Esophagus muscularis mucosa (tissue), 4 donors: ENCODE measurements around the gene DYNC2H1. TPM values are rescaled to one million over a fixed set of nuclear protein-coding genes. Genes with fewer than 3 reads are reported as not detected.

ENCODE experiments used
- DNase-seq: peaks from one replicate; pipeline ENCODE4 v3.0.0-alpha.2; 2017; ENCODE audit errors: extremely low spot score
- H3K27ac ChIP-seq, 4 donors: fragments of 200-600 bp; sonication (generic); replicated peaks in 1 of 4; 1 replicate in 3 of 4; 2 replicates in 1 of 4; pipeline ENCODE4 v1.5.1; 2016 to 2019; ENCODE audit warnings: mild to moderate bottlenecking in 1 of 4
- H3K27me3 ChIP-seq, 4 donors: fragments of 200-600 bp; sonication (generic); one replicate each; pipeline versions ENCODE4 v1.5.1 to v1.6.0; 2016 to 2019
- H3K36me3 ChIP-seq, 4 donors: fragments of 200-600 bp; sonication (generic); one replicate each; pipeline ENCODE4 v1.5.1; 2016 to 2019
- H3K4me1 ChIP-seq, 4 donors: fragments of 200-600 bp; sonication (generic); one replicate each; pipeline ENCODE4 v1.5.1; 2016 to 2019
- H3K4me3 ChIP-seq, 4 donors: fragments of 200-600 bp; sonication (generic); 1 replicate in 2 of 4; 2 replicates in 2 of 4; pipeline ENCODE4 v1.5.1; 2016 to 2019; ENCODE audit warnings: mild to moderate bottlenecking in 4 of 4, moderate library complexity in 1 of 4
- H3K9me3 ChIP-seq, 4 donors: fragments of 200-600 bp; sonication (generic); 1 replicate in 3 of 4; 2 replicates in 1 of 4; pipeline ENCODE4 v1.5.1; 2016 to 2019
- EP300 ChIP-seq: sonication (generic); formaldehyde crosslinking; IDR thresholded peaks from one replicate; pipeline ENCODE4 v1.6.1; 2017; ENCODE audit warnings: antibody characterized with exemption
- POLR2A ChIP-seq: fragments of 450-650 bp; IDR thresholded peaks from one replicate; pipeline ENCODE4 v1.6.1; 2017; ENCODE audit warnings: antibody characterized with exemption, moderate library complexity, mild to moderate bottlenecking, low read depth
- POLR2AphosphoS5 ChIP-seq, 2 donors: sonication (generic); formaldehyde crosslinking; IDR thresholded peaks; one replicate each; pipeline ENCODE4 v1.6.1; 2017; ENCODE audit warnings: antibody characterized with exemption in 2 of 2
- WGBS: methylation state at CpG from one replicate; pipeline ENCODE4 v1.1.5; 2018; 5-methylcytosine and 5-hydroxymethylcytosine counted together
- intact Hi-C: fragments of 100-400 bp; cut with DNase I; formaldehyde crosslinking; loops from one replicate; pipeline ENCODE4 v1.15.1; 2023
- total RNA-seq, 4 donors: library from RNA; depleted of rRNA; stranded (reverse); fragments of >200 nt; gene quantifications; one replicate each; pipeline versions ENCODE4 v1.1.0 to v1.2.1, GENCODE V29; 2016
- TF ChIP-seq, protein P1 (sequence below), 3 experiments: fragments of 200-600 bp in 2 of 3; fragments of 450-650 bp in 1 of 3; sonication (generic) in 2 of 3; IDR thresholded peaks; one replicate each; pipeline ENCODE4 v1.5.1; 2017 to 2019; ENCODE audit warnings: antibody characterized with exemption in 3 of 3, mild to moderate bottlenecking in 2 of 3, moderate library complexity in 1 of 3

Gene DYNC2H1
- total RNA-seq, 4 donors from 2014 or later = 9.2 to 14.5 (median 12.5) TPM

DNA sequence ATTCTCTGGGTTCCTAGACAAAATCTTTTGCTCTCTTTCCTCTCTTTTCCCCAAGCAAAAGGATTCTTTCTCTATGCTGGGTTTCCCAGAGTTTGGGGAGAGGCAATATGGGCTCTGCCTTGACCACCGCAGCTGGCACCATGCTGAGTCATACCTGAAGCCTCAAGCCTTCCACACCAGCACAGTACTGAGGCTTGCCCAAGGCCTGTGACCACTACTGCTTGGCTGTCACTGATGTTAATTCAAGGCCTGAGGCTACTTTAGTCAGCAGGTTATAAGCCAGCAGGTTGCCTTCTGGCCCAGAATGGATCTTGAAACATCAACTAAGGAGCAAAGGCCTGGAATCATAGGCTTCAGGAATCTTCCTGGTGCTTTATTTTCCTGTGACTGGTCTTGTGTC lies 185.3 kb downstream of the DYNC2H1 start:
- Histone ChIP-seq H3K36me3 (peaks cover 12 to 57% (median 25%) of the 10 kb centered on the region in 4 donors), H3K27ac (no peak overlapping the region), H3K4me1 (no peaks in the 10 kb centered on the region), H3K27me3 (no peaks in the 10 kb centered on the region), H3K4me3 (no peak overlapping the region), H3K9me3 (peaks cover 0 to 36% (median 33%) of the 10 kb centered on the region in 4 donors)
- intact Hi-C loops = no loop called here
- no peak for DNase-seq
- WGBS = 92% methylated on average over 1 of the region's 1 CpG
- TF ChIP-seq POLR2AphosphoS5 (IDR thresholded peaks at IDR 0.05) (no peak), EP300 (no peak), POLR2A (no peak)
- TF ChIP-seq, protein P1, sequence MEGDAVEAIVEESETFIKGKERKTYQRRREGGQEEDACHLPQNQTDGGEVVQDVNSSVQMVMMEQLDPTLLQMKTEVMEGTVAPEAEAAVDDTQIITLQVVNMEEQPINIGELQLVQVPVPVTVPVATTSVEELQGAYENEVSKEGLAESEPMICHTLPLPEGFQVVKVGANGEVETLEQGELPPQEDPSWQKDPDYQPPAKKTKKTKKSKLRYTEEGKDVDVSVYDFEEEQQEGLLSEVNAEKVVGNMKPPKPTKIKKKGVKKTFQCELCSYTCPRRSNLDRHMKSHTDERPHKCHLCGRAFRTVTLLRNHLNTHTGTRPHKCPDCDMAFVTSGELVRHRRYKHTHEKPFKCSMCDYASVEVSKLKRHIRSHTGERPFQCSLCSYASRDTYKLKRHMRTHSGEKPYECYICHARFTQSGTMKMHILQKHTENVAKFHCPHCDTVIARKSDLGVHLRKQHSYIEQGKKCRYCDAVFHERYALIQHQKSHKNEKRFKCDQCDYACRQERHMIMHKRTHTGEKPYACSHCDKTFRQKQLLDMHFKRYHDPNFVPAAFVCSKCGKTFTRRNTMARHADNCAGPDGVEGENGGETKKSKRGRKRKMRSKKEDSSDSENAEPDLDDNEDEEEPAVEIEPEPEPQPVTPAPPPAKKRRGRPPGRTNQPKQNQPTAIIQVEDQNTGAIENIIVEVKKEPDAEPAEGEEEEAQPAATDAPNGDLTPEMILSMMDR (IDR thresholded peaks at IDR 0.05) = no peak

DNA sequence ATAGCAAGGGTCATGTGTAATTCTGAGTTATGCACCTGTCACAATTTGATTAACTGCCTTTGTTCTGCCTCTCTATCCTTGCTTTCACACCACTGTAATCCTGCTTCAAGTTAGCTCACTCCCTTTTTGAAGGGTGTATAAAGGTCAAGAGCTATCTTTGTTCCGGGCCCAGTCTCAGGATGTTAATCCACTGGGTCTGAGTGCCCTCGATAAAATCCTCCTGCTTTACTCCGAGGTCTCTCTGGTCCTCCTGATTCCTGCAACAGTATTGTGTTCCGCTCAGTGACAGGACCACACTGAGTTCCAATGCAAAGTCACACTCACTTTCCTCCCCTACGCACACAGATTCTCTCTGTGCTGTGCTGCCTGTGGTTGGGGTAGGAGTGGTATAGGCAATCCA lies 186.5 kb downstream of the DYNC2H1 start:
- Histone ChIP-seq H3K27ac (no peak overlapping the region), H3K4me1 (no peaks in the 10 kb centered on the region), H3K27me3 (no peaks in the 10 kb centered on the region), H3K4me3 (no peak overlapping the region), H3K36me3 (peaks cover 12 to 45% (median 22%) of the 10 kb centered on the region in 4 donors), H3K9me3 (peaks cover 0 to 36% (median 33%) of the 10 kb centered on the region in 4 donors)
- intact Hi-C loops = no loop called here
- no peak for DNase-seq
- TF ChIP-seq, protein P1 (IDR thresholded peaks at IDR 0.05) = no peak
- TF ChIP-seq POLR2AphosphoS5 (IDR thresholded peaks at IDR 0.05) (no peak), POLR2A (no peak), EP300 (no peak)
- WGBS = 93% methylated on average over 5 of the region's 5 CpGs

DNA sequence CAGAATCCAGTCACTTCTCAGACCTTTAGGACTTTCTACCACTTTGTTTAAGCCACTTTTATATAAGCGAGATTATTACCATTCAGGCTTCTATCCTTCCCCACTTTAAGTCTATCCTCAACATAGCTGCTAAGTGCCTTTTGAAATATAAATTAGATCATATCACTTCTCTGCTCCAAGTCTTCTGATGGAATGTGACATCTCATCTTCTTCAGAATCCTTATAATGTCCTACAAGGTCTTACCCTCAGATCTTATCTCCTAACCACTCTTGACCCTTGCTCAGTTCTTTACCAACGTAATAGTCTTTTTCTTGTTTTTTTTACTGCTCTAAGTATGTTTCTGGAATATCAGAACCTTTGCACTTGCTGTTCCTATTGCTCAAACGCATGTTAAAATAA lies 188.7 kb downstream of the DYNC2H1 start:
- peaks cover 0 to 29% (median 22%) of the 10 kb centered on the region in 4 donors for H3K9me3 ChIP-seq
- no peak overlapping the region for H3K4me3 ChIP-seq
- WGBS = 93% methylated on average over 3 of the region's 3 CpGs
- intact Hi-C loops = no loop called here
- no peaks in the 10 kb centered on the region for H3K27me3 ChIP-seq
- DNase-seq = no peak
- peaks cover 7 to 34% (median 20%) of the 10 kb centered on the region in 4 donors for H3K36me3 ChIP-seq
- H3K27ac ChIP-seq = no peak overlapping the region
- H3K4me1 ChIP-seq = no peaks in the 10 kb centered on the region
- no peak for TF ChIP-seq EP300
- no peak for TF ChIP-seq POLR2A
- TF ChIP-seq POLR2AphosphoS5 (IDR thresholded peaks at IDR 0.05) = no peak
- TF ChIP-seq, protein P1 (IDR thresholded peaks at IDR 0.05) = no peak

DNA sequence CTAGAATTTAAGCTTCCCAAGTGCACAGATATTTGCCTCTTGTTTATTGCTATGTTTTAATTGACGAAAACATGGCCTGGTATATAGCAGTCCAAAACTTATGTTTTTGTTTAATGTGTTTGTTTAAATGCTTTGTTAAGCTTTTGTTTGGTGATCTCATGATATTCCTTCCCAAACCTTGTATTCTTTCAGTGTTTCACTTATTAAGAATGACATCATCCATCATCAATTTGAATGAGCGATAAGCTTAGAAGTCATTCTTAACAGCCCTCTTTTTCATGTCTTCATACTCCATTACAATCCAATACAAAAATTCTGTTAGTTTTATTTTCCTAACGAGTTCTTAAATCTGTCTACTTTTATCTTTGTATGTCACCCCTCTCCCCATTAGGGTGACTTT lies 206.0 kb downstream of the DYNC2H1 start:
- peaks cover 0 to 6% (median 0%) of the 10 kb centered on the region in 4 donors for H3K36me3 ChIP-seq
- TF ChIP-seq, protein P1 (IDR thresholded peaks at IDR 0.05) = no peak
- TF ChIP-seq POLR2A (no peak), EP300 (no peak), POLR2AphosphoS5 (IDR thresholded peaks at IDR 0.05) (no peak)
- no peak for DNase-seq
- H3K27me3 ChIP-seq = no peaks in the 10 kb centered on the region
- H3K4me1 ChIP-seq = no peaks in the 10 kb centered on the region
- H3K9me3 ChIP-seq = no peaks in the 10 kb centered on the region
- WGBS = 88% methylated on average over 3 of the region's 3 CpGs
- H3K27ac ChIP-seq = no peak overlapping the region
- H3K4me3 ChIP-seq = no peak overlapping the region
- intact Hi-C loops = no loop called here

DNA sequence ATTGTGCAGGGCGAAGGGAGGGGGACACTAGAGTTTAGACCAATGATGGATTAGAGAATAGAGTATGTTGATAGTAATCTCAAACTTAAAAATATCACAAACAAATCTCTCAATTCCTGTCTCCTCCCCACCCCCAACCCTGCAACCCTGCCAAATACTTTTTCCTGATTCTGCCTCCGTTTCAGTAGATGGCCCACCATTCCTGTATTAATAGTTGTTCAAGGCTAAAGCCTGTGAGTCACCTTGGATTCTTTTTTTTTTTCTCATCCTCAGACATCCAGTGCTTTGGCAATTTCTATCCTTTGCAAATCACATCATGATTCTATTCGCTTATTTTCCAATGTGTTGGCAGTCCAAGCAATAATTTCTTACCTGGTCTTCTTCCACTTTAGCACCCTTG lies 207.9 kb downstream of the DYNC2H1 start:
- Histone ChIP-seq H3K9me3 (no peaks in the 10 kb centered on the region), H3K27ac (no peak overlapping the region), H3K4me3 (no peak overlapping the region), H3K36me3 (peaks cover 0 to 9% (median 0%) of the 10 kb centered on the region in 4 donors), H3K27me3 (no peaks in the 10 kb centered on the region), H3K4me1 (no peaks in the 10 kb centered on the region)
- 74% methylated on average over 3 of the region's 3 CpGs for WGBS
- no peak for DNase-seq
- intact Hi-C loops = no loop called here
- no peak for TF ChIP-seq EP300
